IMR-90 (cell line): ENCODE data around the gene HMX3. TPM values are rescaled to one million over a fixed set of nuclear protein-coding genes. Genes with fewer than 3 reads are reported as not detected.
A peak's percentile ranks its signal among the peaks of the same experiment; 100 is the strongest.

Experiments used
- ATAC-seq: fragments of 200-7000 bp; cut with Tn5 transposase; 2 replicates; pipeline ENCODE4 v1.9.1; 2020; ENCODE audit warnings: low read depth, mild to moderate bottlenecking, moderate library complexity
- BruUV-seq: library from RNA; stranded (reverse); fragments of 400-500 nt; replicated peaks from 2 replicates; lab custom pipeline; 2021; lab: Mats Ljungman, UMichigan
- CTCF ChIA-PET: fragments of 300-600 bp; formaldehyde crosslinking; extraction: SDS; loops from one replicate; lab custom pipeline; 2021; ENCODE audit warnings: antibody characterized with exemption; lab: Yijun Ruan, JAX
- POLR2A ChIA-PET: fragments of 300-600 bp; sonication (Branson Sonifier 250); formaldehyde crosslinking; loops from one replicate; lab custom pipeline; 2022; ENCODE audit warnings: antibody characterized with exemption; ENCODE audit not compliant: unreplicated experiment; lab: Charles Lee
- DNase-seq: peaks from one replicate; pipeline ENCODE4 v3.0.0; 2013
- H2AFZ ChIP-seq: replicated peaks from 2 replicates; pipeline ENCODE3; 2013; ENCODE audit warnings: low read length, mild to moderate bottlenecking; ENCODE audit not compliant: poor library complexity
- H2AK5ac ChIP-seq: 2 replicates; pipeline ENCODE4 v1.6.1; 2013; ENCODE audit warnings: low read depth, low read length, inconsistent platforms
- H2AK9ac ChIP-seq: replicated peaks from 2 replicates; pipeline ENCODE3; 2013; ENCODE audit warnings: mild to moderate bottlenecking, low read depth, low read length, moderate library complexity; ENCODE audit not compliant: poor library complexity
- H2BK120ac ChIP-seq: 2 replicates; pipeline ENCODE4 v1.6.1; 2013; ENCODE audit warnings: low read depth, low read length, inconsistent platforms
- H2BK15ac ChIP-seq: 3 replicates; pipeline ENCODE4 v1.6.1; 2013; ENCODE audit warnings: low read depth, low read length, inconsistent platforms
- H2BK20ac ChIP-seq: 2 replicates; pipeline ENCODE4 v1.6.1; 2013; ENCODE audit warnings: low read depth, mild to moderate bottlenecking, inconsistent platforms, low read length, moderate library complexity
- H2BK5ac ChIP-seq: 2 replicates; pipeline ENCODE4 v1.6.1; 2013; ENCODE audit warnings: mild to moderate bottlenecking, low read depth, low read length, inconsistent platforms; ENCODE audit not compliant: poor library complexity, severe bottlenecking
- H3K14ac ChIP-seq: replicated peaks from 2 replicates; pipeline ENCODE4 v1.6.1; 2013; ENCODE audit warnings: low read depth, low read length, inconsistent platforms
- H3K18ac ChIP-seq: 2 replicates; pipeline ENCODE4 v1.6.1; 2013; ENCODE audit warnings: low read depth, low read length, control low read depth
- H3K23ac ChIP-seq: 2 replicates; pipeline ENCODE4 v1.6.1; 2013; ENCODE audit warnings: low read depth, low read length, inconsistent platforms
- H3K27ac ChIP-seq: 2 replicates; pipeline ENCODE4 v1.5.1; 2013; ENCODE audit warnings: mild to moderate bottlenecking, control low read depth, low read length; ENCODE audit not compliant: insufficient read depth
- H3K27me3 ChIP-seq: 2 replicates; pipeline ENCODE4 v1.6.1; 2013; ENCODE audit warnings: low read length; ENCODE audit not compliant: control insufficient read depth, insufficient read depth
- H3K36me3 ChIP-seq: 2 replicates; pipeline ENCODE4 v1.6.1; 2013; ENCODE audit warnings: low read length, mixed read lengths; ENCODE audit not compliant: control insufficient read depth, insufficient read depth
- H3K4ac ChIP-seq: 2 replicates; pipeline ENCODE4 v1.6.1; 2013; ENCODE audit warnings: low read depth, low read length, inconsistent platforms
- H3K4me1 ChIP-seq: 2 replicates; pipeline ENCODE4 v1.6.1; 2013; ENCODE audit warnings: low read length, mixed read lengths; ENCODE audit not compliant: control insufficient read depth, insufficient read depth
- H3K4me2 ChIP-seq: 2 replicates; pipeline ENCODE4 v1.6.1; 2013; ENCODE audit warnings: low read depth, mild to moderate bottlenecking, control low read depth, low read length, moderate library complexity
- H3K4me3 ChIP-seq: 2 replicates; pipeline ENCODE4 v1.5.1; 2013; ENCODE audit warnings: low read depth, mild to moderate bottlenecking, control low read depth, low read length, moderate library complexity; ENCODE audit not compliant: insufficient read depth
- H3K56ac ChIP-seq: 2 replicates; pipeline ENCODE4 v1.6.1; 2013; ENCODE audit warnings: low read length, inconsistent platforms; ENCODE audit not compliant: insufficient read depth; ENCODE audit errors: extremely low read depth
- H3K79me1 ChIP-seq, 2 experiments: 2 replicates each; pipeline ENCODE4 v1.6.1; 2013; ENCODE audit warnings: low read length in 2 of 2, inconsistent platforms in 1 of 2, low read depth in 1 of 2
- H3K9ac ChIP-seq: 2 replicates; pipeline ENCODE4 v1.6.1; 2013; ENCODE audit warnings: low read depth, low read length, control low read depth
- H3K9me1 ChIP-seq: 2 replicates; pipeline ENCODE4 v1.6.1; 2013; ENCODE audit warnings: low read length, inconsistent platforms; ENCODE audit not compliant: insufficient read depth
- H3K9me3 ChIP-seq: 2 replicates; pipeline ENCODE4 v1.6.1; 2013; ENCODE audit warnings: low read length; ENCODE audit not compliant: control insufficient read depth, insufficient read depth
- H4K20me1 ChIP-seq: 2 replicates; pipeline ENCODE4 v1.6.1; 2013; ENCODE audit warnings: low read length, inconsistent platforms; ENCODE audit not compliant: insufficient read depth
- H4K5ac ChIP-seq: 2 replicates; pipeline ENCODE4 v1.6.1; 2013; ENCODE audit warnings: mild to moderate bottlenecking, low read depth, low read length, control low read depth
- H4K8ac ChIP-seq, 2 experiments: 2 replicates each; pipeline ENCODE4 v1.6.1; 2013; ENCODE audit warnings: low read depth in 2 of 2, low read length in 2 of 2, control low read depth in 1 of 2, inconsistent platforms in 1 of 2
- H4K91ac ChIP-seq: 2 replicates; pipeline ENCODE4 v1.6.1; 2013; ENCODE audit warnings: low read depth, low read length, inconsistent platforms; ENCODE audit not compliant: insufficient read depth
- BHLHE40 ChIP-seq: fragments of 150-350 bp; IDR thresholded peaks from 2 replicates; pipeline ENCODE4 v1.6.1; 2016; ENCODE audit warnings: mild to moderate bottlenecking, low read depth, low read length
- CEBPB ChIP-seq: IDR thresholded peaks from 2 replicates; pipeline ENCODE4 v1.6.1; 2012; ENCODE audit warnings: low read depth, low read length, improper control_type of control experiment
- CHD1 ChIP-seq: IDR thresholded peaks from 2 replicates; pipeline ENCODE4 v1.6.1; 2012; ENCODE audit warnings: low read depth, low read length, improper control_type of control experiment
- CTCF ChIP-seq: conservative IDR thresholded peaks from 2 replicates; pipeline ENCODE4 v1.5.1; 2012; ENCODE audit warnings: mild to moderate bottlenecking, low read depth, low read length, improper control_type of control experiment
- ELK1 ChIP-seq: fragments of 150-350 bp; IDR thresholded peaks from 2 replicates; pipeline ENCODE4 v1.6.1; 2016; ENCODE audit warnings: low read depth, mild to moderate bottlenecking, low read length, moderate library complexity, borderline replicate concordance
- FOS ChIP-seq: fragments of 150-350 bp; IDR thresholded peaks from 2 replicates; pipeline ENCODE4 v1.6.1; 2016; ENCODE audit warnings: low read depth, low read length
- MAFK ChIP-seq: IDR thresholded peaks from 2 replicates; pipeline ENCODE4 v1.6.1; 2012; ENCODE audit warnings: low read depth, low read length, improper control_type of control experiment
- MAZ ChIP-seq: IDR thresholded peaks from 2 replicates; pipeline ENCODE4 v1.6.1; 2012; ENCODE audit warnings: low read depth, mild to moderate bottlenecking, low read length, improper control_type of control experiment, moderate library complexity, borderline replicate concordance
- MXI1 ChIP-seq: IDR thresholded peaks from 2 replicates; pipeline ENCODE4 v1.6.1; 2012; ENCODE audit warnings: low read depth, mild to moderate bottlenecking, low read length, moderate library complexity, borderline replicate concordance
- NFE2L2 ChIP-seq: fragments of 150-350 bp; IDR thresholded peaks from 2 replicates; pipeline ENCODE4 v1.6.1; 2016; ENCODE audit warnings: low read depth, mild to moderate bottlenecking, low read length
- POLR2A ChIP-seq: IDR thresholded peaks from 2 replicates; pipeline ENCODE4 v1.6.1; 2012; ENCODE audit warnings: mild to moderate bottlenecking, low read depth, low read length
- RAD21 ChIP-seq: IDR thresholded peaks from 2 replicates; pipeline ENCODE4 v1.6.1; 2012; ENCODE audit warnings: low read length, improper control_type of control experiment
- RCOR1 ChIP-seq: IDR thresholded peaks from 2 replicates; pipeline ENCODE4 v1.6.1; 2012; ENCODE audit warnings: mild to moderate bottlenecking, low read length, improper control_type of control experiment; ENCODE audit not compliant: insufficient replicate concordance
- RFX5 ChIP-seq: IDR thresholded peaks from 2 replicates; pipeline ENCODE4 v1.8.0; 2012; ENCODE audit warnings: low read depth, mild to moderate bottlenecking, low read length, moderate library complexity
- SMC3 ChIP-seq: fragments of 150-350 bp; IDR thresholded peaks from 2 replicates; pipeline ENCODE4 v1.6.1; 2016; ENCODE audit warnings: low read depth, mild to moderate bottlenecking, antibody characterized with exemption, low read length, moderate library complexity
- USF2 ChIP-seq: fragments of 150-350 bp; IDR thresholded peaks from 2 replicates; pipeline ENCODE4 v1.6.1; 2017; ENCODE audit warnings: mild to moderate bottlenecking, antibody characterized with exemption, low read length, low read depth
- WGBS, 2 experiments: methylation state at CpG; one replicate each; pipeline versions ENCODE4 v1.1.5 to v1.1.7; 2013; ENCODE audit warnings: missing lambda C conversion rate in 2 of 2; ENCODE audit not compliant: insufficient read length in 1 of 2; ENCODE audit errors: extremely low coverage in 2 of 2; 5-methylcytosine and 5-hydroxymethylcytosine counted together
- dilution Hi-C: fragments of 300-500 bp; cut with HindIII; formaldehyde crosslinking; loops from one replicate; pipeline ENCODE4 v1.14.3; 2018; ENCODE audit warnings: low sequenced_read_pairs; ENCODE audit not compliant: unreplicated experiment
- in situ Hi-C: fragments of 300-500 bp; cut with MboI; formaldehyde crosslinking; loops from 3 replicates; pipeline ENCODE4 v1.14.3; 2019; ENCODE audit warnings: low sequenced_read_pairs, inconsistent platforms, mixed read lengths
- intact Hi-C: fragments of 100-400 bp; cut with micrococcal nuclease; formaldehyde crosslinking; loops from 2 replicates; pipeline ENCODE4 v1.10.0; 2022
- polyA plus RNA-seq, 3 experiments: library from polyadenylated mRNA; depleted of rRNA; stranded (reverse); fragments of >200 nt; gene quantifications; 2 replicates each; pipeline ENCODE4 v1.2.3, GENCODE V29; 2012; ENCODE audit warnings: low replicate concordance in 1 of 3
- total RNA-seq: library from RNA; depleted of rRNA; stranded (reverse); fragments of >200 nt; gene quantifications from 2 replicates; pipeline ENCODE4 v1.2.3, GENCODE V29; 2012

HMX3 gene
- total and polyA plus RNA-seq, 2 of the 4 experiments (the other 2 are of a cell fraction): not detected

- H3K36me3 ChIP-seq: no peaks in the 10 kb centered on the region
- no peak overlapping the region for H3K4ac ChIP-seq
- H3K9me1 ChIP-seq: no peaks in the 10 kb centered on the region
- no peaks in the 10 kb centered on the region for H3K79me1 ChIP-seq
- no peak overlapping the region for H4K5ac ChIP-seq
- no peak overlapping the region for H4K8ac ChIP-seq
- in situ Hi-C loops: loop anchor here (10.0 to 25.0 kb wide), 2 partner anchors 826 to 1248 kb away; no protein-coding TSS in a partner anchor
- no peak overlapping the region for H2AK5ac ChIP-seq
- H2BK5ac ChIP-seq: no peak overlapping the region
- no peak overlapping the region for H2BK15ac ChIP-seq
- WGBS, 2 experiments: no CpG with 5 or more reads among the region's 7 CpGs
- H2BK20ac ChIP-seq: no peak overlapping the region
- ATAC-seq: no peak
- H3K4me1 ChIP-seq: peaks cover 2% of the 10 kb centered on the region; the same call in 1 of the 2 replicates
- H3K4me2 ChIP-seq: no peak overlapping the region; the same call in 1 of the 2 replicates
- POLR2A ChIA-PET: no interaction called here
- no peak overlapping the region for H2AK9ac ChIP-seq
- peaks cover 4% of the 10 kb centered on the region for H3K9me3 ChIP-seq
- no peak overlapping the region for H3K18ac ChIP-seq
- no peak overlapping the region for H3K14ac ChIP-seq
- no peak overlapping the region for H3K23ac ChIP-seq
- no peak overlapping the region for H3K4me3 ChIP-seq
- no peak overlapping the region for H3K9ac ChIP-seq
- no peak overlapping the region for H3K27ac ChIP-seq
- no peak for TF ChIP-seq NFE2L2
- no peak for TF ChIP-seq MAFK
- no peak for TF ChIP-seq ELK1
- no peak for TF ChIP-seq RFX5
- TF ChIP-seq CTCF: no peak
- TF ChIP-seq MXI1: no peak
- TF ChIP-seq BHLHE40: no peak
- TF ChIP-seq CHD1: no peak
- no peak for TF ChIP-seq FOS
- TF ChIP-seq SMC3: no peak
- TF ChIP-seq RCOR1: no peak
- TF ChIP-seq POLR2A: no peak
- TF ChIP-seq USF2: no peak
- TF ChIP-seq MAZ: no peak
- no peak for TF ChIP-seq RAD21
- TF ChIP-seq CEBPB: no peak
- H2BK120ac ChIP-seq: no peak overlapping the region
- H3K27me3 ChIP-seq: peaks cover 98% of the 10 kb centered on the region
- DNase-seq: no peak
- intact Hi-C loops: no loop called here
- dilution Hi-C loops: no loop called here
- no peak overlapping the region for H3K56ac ChIP-seq
- 0 out of 2 replicates have a peak, but pooled peaks cover 3% of the 10 kb centered on the region for H4K20me1 ChIP-seq
- no TSS peak for BruUV-seq
- no peak overlapping the region for H4K91ac ChIP-seq
- H2AFZ ChIP-seq: peak overlapping the region; percentile 36
- CTCF ChIA-PET: no interaction called here
Observed at GRCh38 chr10:123139165-123139520, 3.4 kb downstream of the HMX3 start.
